Spinal cord (tissue), 10 donors: ENCODE results near the gene RAPGEF4. TPM values are rescaled to one million over a fixed set of nuclear protein-coding genes. Genes with fewer than 3 reads are reported as not detected.
A peak's percentile ranks its signal among the peaks of the same experiment; 100 is the strongest.

Experiments used
- DNase-seq, 6 donors: peaks; one replicate each; pipeline versions ENCODE4 v3.0.0 to v3.0.0-alpha.2; 2013 to 2015; ENCODE audit warnings: low spot score in 6 of 6, low read depth in 4 of 6
- H3K27ac ChIP-seq: one replicate; pipeline ENCODE4 v1.5.1; 2013; ENCODE audit warnings: low read depth, low read length, control low read depth
- H3K27me3 ChIP-seq: one replicate; pipeline ENCODE4 v1.6.1; 2013; ENCODE audit warnings: low read length; ENCODE audit not compliant: control insufficient read depth, insufficient read depth
- H3K36me3 ChIP-seq: one replicate; pipeline ENCODE4 v1.6.1; 2013; ENCODE audit warnings: low read length; ENCODE audit not compliant: control insufficient read depth, insufficient read depth
- H3K4me1 ChIP-seq: one replicate; pipeline ENCODE4 v1.6.1; 2013; ENCODE audit warnings: low read length; ENCODE audit not compliant: control insufficient read depth, insufficient read depth
- H3K4me3 ChIP-seq: one replicate; pipeline ENCODE4 v1.5.1; 2013; ENCODE audit warnings: low read depth, low read length, control low read depth
- H3K9me3 ChIP-seq: one replicate; pipeline ENCODE4 v1.6.1; 2013; ENCODE audit warnings: low read length; ENCODE audit not compliant: control insufficient read depth, insufficient read depth
- WGBS: methylation state at CpG from one replicate; pipeline ENCODE4 v1.1.5; 2013; ENCODE audit warnings: missing lambda C conversion rate; ENCODE audit not compliant: insufficient coverage; 5-methylcytosine and 5-hydroxymethylcytosine counted together
- polyA plus RNA-seq, 2 donors: library from polyadenylated mRNA; unstranded; fragments of 120-200 nt; gene quantifications; one replicate each; pipeline ENCODE4 v1.2.1, GENCODE V29; 2013; ENCODE audit not compliant: insufficient read length in 2 of 2
- total RNA-seq, 2 donors: library from RNA; depleted of rRNA in 1 of 2; stranded (reverse); fragments of 120-200 nt in 1 of 2; fragments of >200 nt in 1 of 2; gene quantifications; one replicate each; pipeline versions ENCODE4 v1.2.3 to v1.2.4, GENCODE V29; 2013 to 2014
- donor health status: healthy.

Gene RAPGEF4
- total and polyA plus RNA-seq, 4 donors: 31.1 to 65.8 (median 44.4) TPM

GRCh38 chr2:172921532-172922236 is 186.0 kb downstream of the RAPGEF4 start:
- no peaks in the 10 kb centered on the region for H3K9me3 ChIP-seq
- H3K4me1 ChIP-seq: no peaks in the 10 kb centered on the region
- peaks cover 6% of the 10 kb centered on the region for H3K36me3 ChIP-seq
- no peak for DNase-seq
- H3K4me3 ChIP-seq: no peak overlapping the region
- 58% methylated on average over 3 of the region's 6 CpGs for WGBS
- H3K27ac ChIP-seq: no peak overlapping the region
- H3K27me3 ChIP-seq: no peaks in the 10 kb centered on the region

GRCh38 chr2:172922306-172922705 is 186.7 kb downstream of the RAPGEF4 start:
- H3K9me3 ChIP-seq: no peaks in the 10 kb centered on the region
- H3K27ac ChIP-seq: no peak overlapping the region
- no peak for DNase-seq
- WGBS: no CpG with 5 or more reads among the region's 2 CpGs
- H3K4me1 ChIP-seq: no peaks in the 10 kb centered on the region
- no peaks in the 10 kb centered on the region for H3K27me3 ChIP-seq
- no peak overlapping the region for H3K4me3 ChIP-seq
- H3K36me3 ChIP-seq: peaks cover 6% of the 10 kb centered on the region

GRCh38 chr2:172922815-172923214 is 187.2 kb downstream of the RAPGEF4 start:
- no peak overlapping the region for H3K4me3 ChIP-seq
- no peak for DNase-seq
- no peaks in the 10 kb centered on the region for H3K4me1 ChIP-seq
- H3K36me3 ChIP-seq: peaks cover 6% of the 10 kb centered on the region
- no peaks in the 10 kb centered on the region for H3K27me3 ChIP-seq
- WGBS: 70% methylated on average over 2 of the region's 4 CpGs
- H3K27ac ChIP-seq: no peak overlapping the region
- no peaks in the 10 kb centered on the region for H3K9me3 ChIP-seq

GRCh38 chr2:172924097-172924660 is 188.5 kb downstream of the RAPGEF4 start:
- Histone ChIP-seq H3K4me3 (no peak overlapping the region), H3K36me3 (peaks cover 4% of the 10 kb centered on the region), H3K4me1 (no peaks in the 10 kb centered on the region), H3K27me3 (no peaks in the 10 kb centered on the region), H3K9me3 (no peaks in the 10 kb centered on the region), H3K27ac (no peak overlapping the region)
- no peak for DNase-seq
- 92% methylated on average over 1 of the region's 4 CpGs for WGBS

- H3K4me1 ChIP-seq: no peaks in the 10 kb centered on the region
- no peak for DNase-seq
Observed at GRCh38 chr2:172925600-172925999, 190.0 kb downstream of the RAPGEF4 start.

GRCh38 chr2:172926785-172927640 is 191.4 kb downstream of the RAPGEF4 start:
- Histone ChIP-seq H3K9me3 (no peaks in the 10 kb centered on the region), H3K27ac (peak overlapping the region; percentile 72), H3K4me1 (peaks cover 2% of the 10 kb centered on the region), H3K36me3 (no peaks in the 10 kb centered on the region), H3K4me3 (no peak overlapping the region), H3K27me3 (no peaks in the 10 kb centered on the region)
- WGBS: no CpG with 5 or more reads among the region's 7 CpGs
- DNase-seq: no peak

More at GRCh38 chr2:172925600-172925999, 190.0 kb downstream of the RAPGEF4 start:
- Histone ChIP-seq H3K36me3 (no peaks in the 10 kb centered on the region), H3K27me3 (no peaks in the 10 kb centered on the region), H3K27ac (no peak overlapping the region), H3K9me3 (no peaks in the 10 kb centered on the region), H3K4me3 (no peak overlapping the region)
- no CpG with 5 or more reads among the region's 2 CpGs for WGBS

GRCh38 chr2:172927641-172928357 is 192.2 kb downstream of the RAPGEF4 start:
- peaks cover 2% of the 10 kb centered on the region for H3K4me1 ChIP-seq
- H3K27ac ChIP-seq: peak overlapping the region; percentile 72
- peak overlapping the region; percentile 11 for H3K4me3 ChIP-seq
- H3K27me3 ChIP-seq: no peaks in the 10 kb centered on the region
- H3K9me3 ChIP-seq: no peaks in the 10 kb centered on the region
- H3K36me3 ChIP-seq: no peaks in the 10 kb centered on the region
- WGBS: 67% methylated on average over 3 of the region's 8 CpGs
- peak in 1 of 6 donors; percentile 73 for DNase-seq

GRCh38 chr2:172928756-172929155 is 193.1 kb downstream of the RAPGEF4 start:
- Histone ChIP-seq H3K9me3 (no peaks in the 10 kb centered on the region), H3K27ac (peak overlapping the region; percentile 72), H3K36me3 (no peaks in the 10 kb centered on the region), H3K4me1 (peaks cover 2% of the 10 kb centered on the region), H3K27me3 (no peaks in the 10 kb centered on the region), H3K4me3 (peak overlapping the region; percentile 11)
- WGBS: no CpG with 5 or more reads among the region's 2 CpGs
- peak in 2 of 6 donors; percentile 63 to 81 for DNase-seq

GRCh38 chr2:172929644-172930043 is 194.0 kb downstream of the RAPGEF4 start:
- no peak overlapping the region for H3K4me3 ChIP-seq
- WGBS: 50% methylated on average over 1 of the region's 2 CpGs
- H3K27me3 ChIP-seq: no peaks in the 10 kb centered on the region
- H3K4me1 ChIP-seq: peaks cover 2% of the 10 kb centered on the region
- no peak overlapping the region for H3K27ac ChIP-seq
- H3K36me3 ChIP-seq: no peaks in the 10 kb centered on the region
- H3K9me3 ChIP-seq: no peaks in the 10 kb centered on the region
- DNase-seq: no peak
